Activated CD8-positive, alpha-beta T cell treated with anti-CD3 and anti-CD28 coated beads for 36 hours (primary cell): ENCODE data around the gene DGKI. TPM values are rescaled to one million over a fixed set of nuclear protein-coding genes. Genes with fewer than 3 reads are reported as not detected.

Experiments used
- ATAC-seq: fragments of 200-7000 bp; cut with Tn5 transposase; one replicate; pipeline ENCODE4 v1.10.0; 2021; ENCODE audit warnings: mild to moderate bottlenecking, moderate library complexity
- CTCF ChIA-PET: fragments of 350-600 bp; sonication (Branson Sonifier 250); formaldehyde crosslinking; loops from one replicate; lab custom pipeline; 2021; ENCODE audit warnings: antibody characterized with exemption; lab: Charles Lee
- POLR2A ChIA-PET: fragments of 350-600 bp; sonication (Branson Sonifier 250); formaldehyde crosslinking; loops from one replicate; lab custom pipeline; 2021; ENCODE audit warnings: antibody characterized with exemption; lab: Charles Lee
- DNase-seq: peaks from one replicate; pipeline ENCODE4 v3.0.0-alpha.2; 2020
- H3K27ac Mint-ChIP-seq: one replicate; pipeline ENCODE4 v1.8.0; 2021; ENCODE audit warnings: mild to moderate bottlenecking, mixed read lengths
- H3K27me3 Mint-ChIP-seq: one replicate; pipeline ENCODE4 v1.8.0; 2021; ENCODE audit warnings: mixed read lengths
- H3K36me3 Mint-ChIP-seq: one replicate; pipeline ENCODE4 v1.8.0; 2021; ENCODE audit warnings: low read depth, mixed read lengths
- H3K4me1 Mint-ChIP-seq: one replicate; pipeline ENCODE4 v1.8.0; 2021; ENCODE audit warnings: low read depth, mixed read lengths
- H3K4me3 Mint-ChIP-seq: one replicate; pipeline ENCODE4 v1.8.0; 2021; ENCODE audit warnings: mild to moderate bottlenecking, moderate library complexity, mixed read lengths
- H3K9me3 Mint-ChIP-seq: one replicate; pipeline ENCODE4 v1.8.0; 2021; ENCODE audit warnings: mixed read lengths
- intact Hi-C: fragments of 100-400 bp; cut with micrococcal nuclease; formaldehyde crosslinking; loops from one replicate; pipeline ENCODE4 v1.10.0; 2022
- total RNA-seq, 2 experiments: library from RNA; stranded (reverse); gene quantifications; one replicate each; pipeline ENCODE4 v1.2.3, GENCODE V29; 2021
- TF ChIP-seq, protein P1 (sequence below): fragments of 200-600 bp; IDR thresholded peaks from one replicate; pipeline ENCODE4 v1.8.0; 2022; ENCODE audit warnings: antibody characterized with exemption, mild to moderate bottlenecking

The DGKI gene
- total RNA-seq, 2 experiments from 2014 or later: 0.38 to 0.65 TPM

DNA sequence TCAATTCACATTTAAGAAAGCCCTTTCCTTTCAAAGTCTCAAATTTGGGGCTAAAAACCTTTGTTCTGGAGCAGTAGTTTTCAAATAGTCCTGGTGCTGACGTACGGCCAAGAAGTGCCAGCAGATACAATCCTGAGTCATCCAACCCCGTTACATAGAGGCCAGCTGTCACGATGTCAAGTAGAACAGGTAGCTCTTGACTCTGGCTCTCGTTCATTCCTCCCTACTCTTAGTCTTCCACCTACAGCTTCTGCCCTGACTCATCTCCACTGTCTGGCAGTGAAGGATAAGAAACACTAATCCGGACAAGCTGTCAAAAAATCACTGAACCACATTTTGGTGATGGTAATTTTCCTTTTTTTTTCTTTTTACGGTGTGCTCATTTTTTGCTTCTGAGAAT is 370.8 kb downstream of the DGKI start:
- intact Hi-C loops: no loop called here
- H3K27me3 Mint-ChIP-seq: no peaks in the 10 kb centered on the region
- CTCF ChIA-PET: no interaction called here
- H3K4me1 Mint-ChIP-seq: no peaks in the 10 kb centered on the region
- H3K4me3 Mint-ChIP-seq: no peak overlapping the region
- no peak overlapping the region for H3K27ac Mint-ChIP-seq
- no peak for ATAC-seq
- TF ChIP-seq, protein P1, sequence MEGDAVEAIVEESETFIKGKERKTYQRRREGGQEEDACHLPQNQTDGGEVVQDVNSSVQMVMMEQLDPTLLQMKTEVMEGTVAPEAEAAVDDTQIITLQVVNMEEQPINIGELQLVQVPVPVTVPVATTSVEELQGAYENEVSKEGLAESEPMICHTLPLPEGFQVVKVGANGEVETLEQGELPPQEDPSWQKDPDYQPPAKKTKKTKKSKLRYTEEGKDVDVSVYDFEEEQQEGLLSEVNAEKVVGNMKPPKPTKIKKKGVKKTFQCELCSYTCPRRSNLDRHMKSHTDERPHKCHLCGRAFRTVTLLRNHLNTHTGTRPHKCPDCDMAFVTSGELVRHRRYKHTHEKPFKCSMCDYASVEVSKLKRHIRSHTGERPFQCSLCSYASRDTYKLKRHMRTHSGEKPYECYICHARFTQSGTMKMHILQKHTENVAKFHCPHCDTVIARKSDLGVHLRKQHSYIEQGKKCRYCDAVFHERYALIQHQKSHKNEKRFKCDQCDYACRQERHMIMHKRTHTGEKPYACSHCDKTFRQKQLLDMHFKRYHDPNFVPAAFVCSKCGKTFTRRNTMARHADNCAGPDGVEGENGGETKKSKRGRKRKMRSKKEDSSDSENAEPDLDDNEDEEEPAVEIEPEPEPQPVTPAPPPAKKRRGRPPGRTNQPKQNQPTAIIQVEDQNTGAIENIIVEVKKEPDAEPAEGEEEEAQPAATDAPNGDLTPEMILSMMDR: no peak
- no peaks in the 10 kb centered on the region for H3K9me3 Mint-ChIP-seq
- POLR2A ChIA-PET: no interaction called here
- H3K36me3 Mint-ChIP-seq: no peaks in the 10 kb centered on the region
- DNase-seq: no peak

DNA sequence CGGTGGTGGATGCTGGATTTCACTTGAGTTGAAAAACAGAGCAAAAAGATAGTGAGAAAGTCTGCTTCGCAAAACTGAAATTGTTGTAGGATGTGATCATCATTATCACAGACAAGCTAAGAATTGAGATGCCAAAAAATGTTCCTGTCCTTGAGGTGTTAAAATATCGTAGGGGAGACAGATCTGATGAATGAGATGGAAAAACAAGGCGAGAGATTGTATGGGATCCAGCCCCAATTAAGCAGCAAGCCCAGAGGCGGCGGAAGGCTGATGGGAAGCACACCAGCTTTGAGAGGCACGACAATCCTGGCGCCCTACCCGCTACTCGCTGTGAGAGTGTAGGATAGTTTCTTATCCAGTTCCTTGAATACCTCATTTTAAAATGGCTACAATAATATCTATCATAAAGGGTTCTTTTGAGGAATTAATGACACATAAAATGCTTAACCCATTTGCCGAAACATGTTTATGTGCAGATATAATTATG is 372.2 kb downstream of the DGKI start:
- DNase-seq: no peak
- Mint-ChIP-seq H3K4me1 (no peaks in the 10 kb centered on the region), H3K27me3 (no peaks in the 10 kb centered on the region), H3K9me3 (no peaks in the 10 kb centered on the region), H3K27ac (no peak overlapping the region), H3K36me3 (no peaks in the 10 kb centered on the region), H3K4me3 (no peak overlapping the region)
- no peak for ATAC-seq
- POLR2A ChIA-PET: no interaction called here
- CTCF ChIA-PET: no interaction called here
- TF ChIP-seq, protein P1: no peak
- intact Hi-C loops: no loop called here

DNA sequence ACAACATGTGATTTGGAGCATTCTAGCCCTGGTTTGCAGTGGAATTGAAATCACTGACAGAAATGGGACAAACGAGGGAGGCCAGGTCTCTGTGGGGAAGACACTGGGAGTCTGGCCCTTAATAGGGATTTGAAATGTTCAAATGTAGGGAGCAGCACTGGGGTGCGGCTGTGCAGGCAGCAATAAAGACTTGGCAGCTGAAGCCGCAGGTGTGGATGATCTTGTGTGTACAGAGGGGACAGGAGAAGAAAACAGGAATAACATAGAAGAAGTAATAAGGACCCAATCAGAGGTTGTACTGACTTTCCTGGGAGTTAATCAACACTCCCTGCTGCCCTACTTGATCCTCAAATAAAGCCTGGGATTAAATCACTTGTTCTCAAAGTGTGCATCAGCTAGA is 375.6 kb downstream of the DGKI start:
- ATAC-seq: no peak
- no peaks in the 10 kb centered on the region for H3K36me3 Mint-ChIP-seq
- H3K9me3 Mint-ChIP-seq: no peaks in the 10 kb centered on the region
- no peaks in the 10 kb centered on the region for H3K4me1 Mint-ChIP-seq
- POLR2A ChIA-PET: no interaction called here
- H3K27me3 Mint-ChIP-seq: peaks cover 6% of the 10 kb centered on the region
- H3K4me3 Mint-ChIP-seq: no peak overlapping the region
- H3K27ac Mint-ChIP-seq: no peak overlapping the region
- DNase-seq: no peak
- CTCF ChIA-PET: no interaction called here
- TF ChIP-seq, protein P1: no peak
- intact Hi-C loops: no loop called here

DNA sequence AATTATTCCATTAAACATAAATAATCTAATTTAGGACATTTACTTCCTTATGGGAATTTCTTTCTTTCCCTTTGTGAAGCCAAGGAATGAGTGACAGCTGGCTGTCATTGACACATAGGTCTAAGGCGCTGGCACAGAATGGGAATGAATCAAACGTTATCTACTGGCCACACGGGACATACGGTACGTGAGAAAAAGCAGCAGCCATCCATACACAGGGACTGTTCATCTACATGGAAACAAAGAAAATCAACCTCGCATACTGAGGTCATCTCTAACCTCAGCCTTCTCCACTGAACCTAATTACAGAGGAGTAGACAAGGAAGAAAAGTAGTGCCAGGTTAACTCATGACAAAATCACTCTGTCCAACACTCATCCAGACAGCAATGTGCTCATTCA is 376.9 kb downstream of the DGKI start:
- Mint-ChIP-seq H3K36me3 (no peaks in the 10 kb centered on the region), H3K4me3 (no peak overlapping the region), H3K27me3 (peaks cover 6% of the 10 kb centered on the region), H3K4me1 (no peaks in the 10 kb centered on the region), H3K27ac (no peak overlapping the region), H3K9me3 (no peaks in the 10 kb centered on the region)
- intact Hi-C loops: no loop called here
- CTCF ChIA-PET: no interaction called here
- DNase-seq: no peak
- POLR2A ChIA-PET: no interaction called here
- TF ChIP-seq, protein P1: no peak
- ATAC-seq: no peak

DNA sequence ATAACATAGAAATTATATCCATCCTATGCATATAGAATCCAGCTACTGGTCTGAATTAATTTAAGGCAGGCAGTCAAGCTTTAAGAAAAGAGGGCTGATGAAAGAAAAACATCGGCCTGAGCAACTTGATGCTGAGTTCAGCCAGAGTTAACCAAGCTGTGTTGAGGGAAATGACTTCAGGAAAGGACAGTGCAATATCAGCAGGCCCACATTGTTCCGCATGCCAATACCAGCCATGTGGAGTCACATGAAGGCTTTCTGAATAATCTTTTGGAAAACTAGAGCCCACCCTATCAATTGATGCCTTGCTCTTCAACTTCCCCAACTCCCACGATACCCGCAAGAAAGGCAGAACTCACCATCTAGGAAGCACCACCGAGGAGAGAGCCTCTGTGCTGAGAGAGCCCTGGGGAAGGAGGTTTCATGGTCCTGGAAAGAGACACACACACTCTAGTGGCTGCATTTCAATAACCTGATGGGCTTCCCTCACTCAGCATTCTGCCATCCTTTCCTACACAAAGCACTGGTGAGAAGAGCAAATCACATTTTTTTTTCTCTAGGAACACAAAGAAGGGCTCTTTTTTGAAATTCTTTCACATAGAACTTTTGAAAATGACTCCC is 377.5 kb downstream of the DGKI start:
- no peaks in the 10 kb centered on the region for H3K9me3 Mint-ChIP-seq
- TF ChIP-seq, protein P1: no peak
- ATAC-seq: no peak
- H3K4me1 Mint-ChIP-seq: no peaks in the 10 kb centered on the region
- ChIA-PET CTCF (no interaction called here), POLR2A (no interaction called here)
- intact Hi-C loops: no loop called here
- no peak for DNase-seq
- no peaks in the 10 kb centered on the region for H3K36me3 Mint-ChIP-seq
- no peak overlapping the region for H3K4me3 Mint-ChIP-seq
- H3K27me3 Mint-ChIP-seq: peaks cover 6% of the 10 kb centered on the region
- no peak overlapping the region for H3K27ac Mint-ChIP-seq
